ENCODE results near the gene CAPZB.

CAPZB gene

DNA sequence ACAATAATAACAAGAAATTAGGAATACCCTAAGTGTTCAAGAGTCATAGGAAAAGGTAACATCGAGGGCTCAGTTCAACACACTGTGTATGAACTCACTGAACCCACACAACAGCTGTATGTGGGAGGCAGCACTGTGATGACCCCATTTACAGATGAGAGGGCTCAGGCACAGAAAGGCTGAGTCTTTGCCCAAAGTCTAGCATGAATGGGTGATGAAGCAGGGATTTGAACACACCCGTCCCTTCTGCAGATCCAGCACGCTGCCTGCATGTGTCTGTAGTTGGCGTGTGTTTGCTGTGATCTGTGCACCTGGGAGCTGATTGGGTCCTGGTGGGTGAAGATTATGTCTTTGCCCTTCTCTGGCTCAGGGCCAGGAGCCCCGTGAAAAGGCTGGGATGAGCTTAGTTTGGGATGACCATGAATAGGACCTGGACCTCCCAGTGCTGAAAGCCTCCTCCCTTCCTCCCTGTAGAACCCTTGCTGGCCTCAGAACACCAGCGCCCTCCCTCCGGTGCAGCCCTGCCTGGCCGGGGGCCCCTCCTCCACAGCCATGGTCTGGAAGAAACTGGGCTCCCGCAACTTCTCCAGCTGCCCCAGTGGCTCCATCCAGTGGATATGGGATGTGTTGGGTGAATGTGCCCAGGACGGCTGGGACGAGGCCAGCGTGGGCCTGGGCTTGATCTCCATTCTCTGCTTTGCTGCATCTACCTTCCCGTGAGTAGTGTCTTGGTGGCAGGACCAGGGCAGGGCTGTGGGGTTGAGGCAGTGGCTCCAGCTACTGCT, 168.0 kb downstream of the CAPZB start:
- H3K4me3 ChIP-seq (ENCODE audit: insufficient read depth, low read length, poor library complexity, severe bottlenecking) = no peak overlapping the region
- peaks cover 7% of the 10 kb centered on the region; the same call in 1 of the 2 replicates for H3F3A ChIP-seq (ENCODE audit: insufficient read depth)
- H3K79me2 ChIP-seq (ENCODE audit: insufficient read depth, low read length) = no peaks in the 10 kb centered on the region
- TF ChIP-seq, protein P1, sequence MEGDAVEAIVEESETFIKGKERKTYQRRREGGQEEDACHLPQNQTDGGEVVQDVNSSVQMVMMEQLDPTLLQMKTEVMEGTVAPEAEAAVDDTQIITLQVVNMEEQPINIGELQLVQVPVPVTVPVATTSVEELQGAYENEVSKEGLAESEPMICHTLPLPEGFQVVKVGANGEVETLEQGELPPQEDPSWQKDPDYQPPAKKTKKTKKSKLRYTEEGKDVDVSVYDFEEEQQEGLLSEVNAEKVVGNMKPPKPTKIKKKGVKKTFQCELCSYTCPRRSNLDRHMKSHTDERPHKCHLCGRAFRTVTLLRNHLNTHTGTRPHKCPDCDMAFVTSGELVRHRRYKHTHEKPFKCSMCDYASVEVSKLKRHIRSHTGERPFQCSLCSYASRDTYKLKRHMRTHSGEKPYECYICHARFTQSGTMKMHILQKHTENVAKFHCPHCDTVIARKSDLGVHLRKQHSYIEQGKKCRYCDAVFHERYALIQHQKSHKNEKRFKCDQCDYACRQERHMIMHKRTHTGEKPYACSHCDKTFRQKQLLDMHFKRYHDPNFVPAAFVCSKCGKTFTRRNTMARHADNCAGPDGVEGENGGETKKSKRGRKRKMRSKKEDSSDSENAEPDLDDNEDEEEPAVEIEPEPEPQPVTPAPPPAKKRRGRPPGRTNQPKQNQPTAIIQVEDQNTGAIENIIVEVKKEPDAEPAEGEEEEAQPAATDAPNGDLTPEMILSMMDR (IDR thresholded peaks at IDR 0.05; ENCODE audit: insufficient read depth, low read length, poor library complexity, severe bottlenecking) = no peak
- TF ChIP-seq EZH2phosphoT487 (conservative IDR thresholded peaks at IDR 0.05; ENCODE audit: low read length) = no peak
- H4K20me1 ChIP-seq (ENCODE audit: low read depth, low read length) = no peaks in the 10 kb centered on the region
- no peaks in the 10 kb centered on the region for H3K9me2 ChIP-seq (replicated peaks; ENCODE audit: insufficient read depth, low read length)
- H3K27me3 ChIP-seq (ENCODE audit: low read length) = no peaks in the 10 kb centered on the region
- no peak overlapping the region for H2AFZ ChIP-seq (ENCODE audit: low read depth, low read length, severe bottlenecking)
- no peaks in the 10 kb centered on the region for H3K9me3 ChIP-seq (ENCODE audit: insufficient read depth, low read length)
- no peak overlapping the region for H3K27ac ChIP-seq (ENCODE audit: low read depth, low read length)
- H3K4me2 ChIP-seq (ENCODE audit: low read depth, low read length, poor library complexity, severe bottlenecking) = no peak overlapping the region
- H3K36me3 ChIP-seq (ENCODE audit: low read length) = no peaks in the 10 kb centered on the region
- H3K9ac ChIP-seq (ENCODE audit: low read length) = no peak overlapping the region

DNA sequence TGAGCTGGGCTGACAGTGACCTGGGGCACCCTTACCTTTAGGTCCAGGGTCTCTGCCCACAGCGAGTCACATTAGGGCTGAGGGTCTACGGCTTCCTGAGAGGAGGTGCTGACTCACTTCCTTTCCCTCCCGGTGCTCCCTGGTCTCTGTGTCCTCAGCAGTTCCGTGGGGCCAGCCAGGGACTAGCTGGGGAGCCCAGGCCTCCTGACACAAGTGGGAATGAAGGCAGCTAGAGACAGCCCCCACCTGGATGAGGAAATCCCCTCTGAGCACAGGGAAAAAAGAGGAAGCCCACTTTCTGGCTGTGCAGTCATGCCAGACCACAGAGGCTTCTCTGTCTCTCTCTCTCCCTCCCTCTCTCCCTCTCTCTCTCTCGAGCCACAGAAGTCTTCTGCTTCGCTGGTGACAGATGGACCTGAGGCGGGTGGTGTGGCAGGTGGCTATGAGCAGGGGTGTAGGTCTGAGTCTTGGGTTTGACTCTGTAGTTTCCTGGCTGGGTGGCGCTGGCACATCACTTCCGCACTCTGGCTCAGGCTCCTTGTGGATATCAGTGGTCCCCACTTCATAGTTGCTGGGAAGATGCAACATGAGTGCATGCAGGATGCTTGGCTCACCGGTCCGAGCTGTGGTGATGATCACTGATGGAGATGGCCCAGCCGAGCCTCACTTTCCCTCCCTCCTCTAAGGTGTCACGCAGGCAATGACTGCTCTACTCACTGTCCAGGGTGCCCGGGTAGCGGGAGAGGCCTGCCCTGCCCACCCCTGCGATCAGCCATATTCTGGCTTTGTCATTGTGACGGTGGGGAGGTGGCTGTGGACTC, 169.8 kb downstream of the CAPZB start:
- TF ChIP-seq, protein P1 (IDR thresholded peaks at IDR 0.05; ENCODE audit: insufficient read depth, low read length, poor library complexity, severe bottlenecking) = no peak
- TF ChIP-seq EZH2phosphoT487 (conservative IDR thresholded peaks at IDR 0.05; ENCODE audit: low read length) = no peak
- H3K9ac ChIP-seq (ENCODE audit: low read length) = peak overlapping the region; percentile 15; the same call in 1 of the 2 replicates
- no peak overlapping the region for H3K4me3 ChIP-seq (ENCODE audit: insufficient read depth, low read length, poor library complexity, severe bottlenecking)
- H2AFZ ChIP-seq (ENCODE audit: low read depth, low read length, severe bottlenecking) = no peak overlapping the region
- no peaks in the 10 kb centered on the region for H3K9me3 ChIP-seq (ENCODE audit: insufficient read depth, low read length)
- H3K9me2 ChIP-seq (replicated peaks; ENCODE audit: insufficient read depth, low read length) = no peaks in the 10 kb centered on the region
- H3K36me3 ChIP-seq (ENCODE audit: low read length) = no peaks in the 10 kb centered on the region
- peak overlapping the region; percentile 37 for H3K27ac ChIP-seq (ENCODE audit: low read depth, low read length)
- H3K27me3 ChIP-seq (ENCODE audit: low read length) = no peaks in the 10 kb centered on the region
- H3K79me2 ChIP-seq (ENCODE audit: insufficient read depth, low read length) = no peaks in the 10 kb centered on the region
- H4K20me1 ChIP-seq (ENCODE audit: low read depth, low read length) = no peaks in the 10 kb centered on the region
- H3K4me2 ChIP-seq (ENCODE audit: low read depth, low read length, poor library complexity, severe bottlenecking) = peak overlapping the region; percentile 16
- H3F3A ChIP-seq (ENCODE audit: insufficient read depth) = peaks cover 7% of the 10 kb centered on the region; the same call in 1 of the 2 replicates

DNA sequence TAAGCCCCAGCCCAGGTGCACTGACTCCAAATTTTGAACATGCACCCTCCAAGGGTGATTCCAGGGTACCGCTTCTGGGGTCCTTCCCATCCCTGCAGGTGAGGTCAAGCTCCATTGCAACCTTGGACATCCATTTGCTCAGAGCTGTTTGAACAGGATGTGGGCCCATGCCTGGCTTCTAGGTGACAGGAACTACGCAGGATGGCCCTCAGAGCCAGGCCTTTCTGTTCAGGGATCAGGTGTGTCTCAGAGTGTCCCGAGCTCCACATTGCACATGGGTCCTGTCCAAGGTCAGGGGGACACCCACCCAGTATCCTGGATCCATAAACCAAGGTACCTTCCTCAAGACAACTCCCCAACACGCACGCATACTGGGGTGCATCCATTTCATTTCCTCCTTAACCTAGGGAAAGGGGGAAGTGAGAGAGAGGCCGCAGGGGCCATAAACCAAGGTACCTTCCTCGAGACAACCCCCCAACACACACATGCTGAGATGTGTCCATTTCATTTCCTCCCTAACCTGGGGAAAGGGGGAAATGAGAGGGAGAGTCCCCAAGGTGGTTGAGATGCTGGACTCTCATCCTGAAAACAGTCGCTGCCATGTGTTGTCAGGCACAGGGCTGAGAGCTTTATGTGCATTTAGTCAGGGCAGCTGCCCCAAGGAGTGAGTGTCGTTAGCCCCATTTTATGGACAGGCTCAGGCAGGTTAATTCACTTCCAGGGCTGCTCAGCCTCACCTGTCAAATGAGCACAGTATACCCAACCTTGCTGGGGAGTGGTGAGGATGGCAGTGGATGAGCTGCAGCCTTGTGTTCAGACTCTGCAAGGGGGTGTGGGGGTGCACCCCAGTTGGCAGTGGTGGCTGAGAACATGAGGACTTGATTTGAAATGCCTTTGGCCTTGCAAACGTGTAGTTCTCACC, 171.1 kb downstream of the CAPZB start:
- TF ChIP-seq, protein P1 (IDR thresholded peaks at IDR 0.05; ENCODE audit: insufficient read depth, low read length, poor library complexity, severe bottlenecking) = no peak
- no peak for TF ChIP-seq EZH2phosphoT487 (conservative IDR thresholded peaks at IDR 0.05; ENCODE audit: low read length)
- Histone ChIP-seq H2AFZ (ENCODE audit: low read depth, low read length, severe bottlenecking) (no peak overlapping the region), H3K4me3 (ENCODE audit: insufficient read depth, low read length, poor library complexity, severe bottlenecking) (no peak overlapping the region), H3K9ac (ENCODE audit: low read length) (no peak overlapping the region), H3K36me3 (ENCODE audit: low read length) (no peaks in the 10 kb centered on the region), H3K9me2 (replicated peaks; ENCODE audit: insufficient read depth, low read length) (no peaks in the 10 kb centered on the region), H3K79me2 (ENCODE audit: insufficient read depth, low read length) (no peaks in the 10 kb centered on the region), H4K20me1 (ENCODE audit: low read depth, low read length) (no peaks in the 10 kb centered on the region), H3F3A (ENCODE audit: insufficient read depth) (peaks cover 7% of the 10 kb centered on the region; the same call in 1 of the 2 replicates), H3K4me2 (ENCODE audit: low read depth, low read length, poor library complexity, severe bottlenecking) (no peak overlapping the region), H3K27me3 (ENCODE audit: low read length) (no peaks in the 10 kb centered on the region), H3K9me3 (ENCODE audit: insufficient read depth, low read length) (no peaks in the 10 kb centered on the region), H3K27ac (ENCODE audit: low read depth, low read length) (peak overlapping the region; percentile 15; the same call in 1 of the 2 replicates)
